Measurements from ENCODE around the gene SYTL2.
"Not testable (repeated sequence)": the region's sequence is repeated elsewhere in the genome, so short reads cannot be mapped to it uniquely, and the experiment has no call there.

The SYTL2 gene, protein sequence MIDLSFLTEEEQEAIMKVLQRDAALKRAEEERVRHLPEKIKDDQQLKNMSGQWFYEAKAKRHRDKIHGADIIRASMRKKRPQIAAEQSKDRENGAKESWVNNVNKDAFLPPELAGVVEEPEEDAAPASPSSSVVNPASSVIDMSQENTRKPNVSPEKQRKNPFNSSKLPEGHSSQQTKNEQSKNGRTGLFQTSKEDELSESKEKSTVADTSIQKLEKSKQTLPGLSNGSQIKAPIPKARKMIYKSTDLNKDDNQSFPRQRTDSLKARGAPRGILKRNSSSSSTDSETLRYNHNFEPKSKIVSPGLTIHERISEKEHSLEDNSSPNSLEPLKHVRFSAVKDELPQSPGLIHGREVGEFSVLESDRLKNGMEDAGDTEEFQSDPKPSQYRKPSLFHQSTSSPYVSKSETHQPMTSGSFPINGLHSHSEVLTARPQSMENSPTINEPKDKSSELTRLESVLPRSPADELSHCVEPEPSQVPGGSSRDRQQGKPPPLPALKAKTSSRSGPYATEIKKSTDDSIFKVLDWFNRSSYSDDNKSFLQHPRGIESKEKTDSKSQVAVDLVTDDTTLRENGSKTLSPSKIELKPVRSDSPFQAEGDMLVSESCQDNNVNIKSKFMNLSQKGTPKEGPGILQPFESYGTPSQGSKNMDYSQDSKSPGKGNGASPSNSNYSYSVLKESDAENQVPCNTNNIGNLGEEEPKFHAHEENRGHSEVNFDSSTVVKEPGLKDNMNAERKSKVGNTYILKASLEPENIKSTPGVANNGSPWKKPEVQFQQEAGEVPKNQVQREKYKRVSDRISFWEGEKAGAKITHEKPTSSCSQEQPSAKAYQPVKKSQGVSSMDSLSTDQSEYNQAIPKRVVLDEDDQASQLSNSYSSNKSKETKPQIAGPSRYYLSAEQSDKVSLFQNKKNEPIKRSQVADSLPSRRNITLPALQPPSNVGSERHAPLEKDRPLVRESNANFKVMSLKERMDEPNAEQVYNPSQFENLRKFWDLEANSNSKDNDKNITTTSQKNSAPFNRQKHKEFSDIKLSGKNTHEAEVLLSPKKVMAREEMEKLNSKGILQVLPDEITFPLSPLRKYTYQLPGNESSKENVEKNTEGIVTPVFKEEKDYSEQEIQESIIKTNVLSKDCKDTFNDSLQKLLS (N-terminal part only)

DNA sequence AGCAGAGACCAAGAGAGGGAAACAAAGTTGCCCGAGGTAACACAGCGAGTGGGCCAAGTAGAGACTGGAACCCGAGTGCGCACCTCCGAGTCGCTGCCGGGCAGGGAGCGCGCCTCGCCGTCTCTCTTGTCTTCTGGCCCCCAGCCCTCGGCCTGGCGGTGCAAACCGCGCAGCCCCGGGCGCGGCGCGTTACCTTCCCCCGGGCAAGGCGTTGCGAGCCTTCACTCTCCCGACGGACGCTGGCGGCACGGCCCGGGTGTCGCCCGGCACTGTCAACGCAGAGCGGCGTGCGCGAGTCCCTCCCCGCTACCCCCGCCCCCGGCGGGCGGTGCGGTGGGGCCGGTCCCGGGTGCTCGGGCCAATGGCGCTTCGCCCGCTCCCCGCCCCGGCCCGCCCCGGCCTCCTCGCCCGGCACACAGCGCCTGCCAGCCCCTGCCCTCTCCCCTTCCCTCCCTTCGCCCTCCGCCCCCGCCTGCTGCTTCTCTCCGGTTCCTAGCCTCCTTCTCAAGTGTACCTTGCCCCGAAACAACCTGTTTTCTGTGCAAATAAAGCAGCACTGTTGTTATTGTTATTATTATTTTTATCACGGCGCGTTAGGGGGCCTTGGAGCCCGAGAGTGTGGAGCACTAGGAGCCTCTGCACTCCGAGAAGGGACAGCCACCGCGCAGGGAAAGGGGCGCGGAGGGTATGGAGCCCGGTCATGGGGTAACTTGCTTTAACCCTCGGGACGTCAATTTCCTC is at the start of gene SYTL2:
SYTL2 (minus strand) TSS at position 271 of the 741 bp plus-strand sequence. CDS start 53,416 bp downstream, outside the sequence.
- peak; percentile 82 for DNase-seq

DNA sequence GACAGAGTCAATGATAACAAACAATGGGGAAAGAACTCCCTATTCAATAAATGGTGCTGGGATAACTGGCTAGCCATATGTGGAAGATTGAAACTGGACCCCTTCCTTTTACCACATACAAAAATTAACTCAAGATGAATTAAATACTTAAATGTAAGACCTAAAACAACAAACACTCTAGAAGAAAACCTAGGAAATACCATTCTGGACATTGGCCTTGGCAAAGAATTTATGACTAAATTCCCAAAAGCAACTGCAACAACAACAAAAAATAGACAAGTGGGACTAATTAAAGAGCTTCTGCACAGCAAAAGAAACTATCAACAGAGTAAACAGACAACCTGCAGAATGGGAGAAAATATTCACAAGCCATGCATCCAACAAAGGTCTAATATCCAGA is 48.6 kb upstream of the SYTL2 start:
- DNase-seq = not testable (repeated sequence)

DNA sequence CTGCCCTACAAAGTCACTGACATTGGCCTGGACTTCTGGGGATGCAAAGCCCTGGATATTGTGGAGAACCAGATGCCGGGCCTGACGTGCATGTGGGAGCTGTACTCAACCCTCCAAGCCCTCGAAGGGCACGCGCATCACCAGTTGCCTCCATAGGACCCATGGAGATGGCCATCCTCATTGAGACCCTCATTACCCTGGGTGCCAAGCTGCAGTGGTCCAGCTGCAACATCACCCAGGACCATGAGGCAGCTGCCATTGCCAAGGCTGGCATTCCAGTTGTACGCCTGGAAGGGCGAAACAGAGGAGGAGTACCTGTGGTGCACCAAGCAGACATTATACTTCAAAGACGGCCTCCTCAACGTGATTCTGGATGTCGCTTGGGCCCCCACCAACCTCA is 46.2 kb upstream of the SYTL2 start:
- no peak for DNase-seq

DNA sequence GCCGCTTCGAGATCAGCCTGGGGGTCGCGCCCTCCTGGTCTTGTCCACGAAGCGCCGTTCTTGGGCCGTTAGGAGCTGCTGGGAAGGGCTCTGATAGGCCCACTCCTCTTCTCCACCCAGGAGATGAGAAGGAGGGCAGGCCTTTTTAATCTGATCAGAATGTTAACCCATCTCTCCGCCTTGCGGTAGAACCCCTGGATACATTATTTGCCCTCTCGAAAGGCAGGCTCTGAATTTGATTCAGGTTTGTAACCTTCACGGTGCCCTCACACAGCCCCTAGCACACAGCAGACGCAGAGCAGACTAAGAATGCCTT is 44.4 kb upstream of the SYTL2 start, which contains the start of gene CCDC83:
CCDC83 (plus strand) TSS at position 43 of the 316 bp plus-strand sequence. CDS start 9,741 bp downstream, outside the sequence.
- no peak for DNase-seq

DNA sequence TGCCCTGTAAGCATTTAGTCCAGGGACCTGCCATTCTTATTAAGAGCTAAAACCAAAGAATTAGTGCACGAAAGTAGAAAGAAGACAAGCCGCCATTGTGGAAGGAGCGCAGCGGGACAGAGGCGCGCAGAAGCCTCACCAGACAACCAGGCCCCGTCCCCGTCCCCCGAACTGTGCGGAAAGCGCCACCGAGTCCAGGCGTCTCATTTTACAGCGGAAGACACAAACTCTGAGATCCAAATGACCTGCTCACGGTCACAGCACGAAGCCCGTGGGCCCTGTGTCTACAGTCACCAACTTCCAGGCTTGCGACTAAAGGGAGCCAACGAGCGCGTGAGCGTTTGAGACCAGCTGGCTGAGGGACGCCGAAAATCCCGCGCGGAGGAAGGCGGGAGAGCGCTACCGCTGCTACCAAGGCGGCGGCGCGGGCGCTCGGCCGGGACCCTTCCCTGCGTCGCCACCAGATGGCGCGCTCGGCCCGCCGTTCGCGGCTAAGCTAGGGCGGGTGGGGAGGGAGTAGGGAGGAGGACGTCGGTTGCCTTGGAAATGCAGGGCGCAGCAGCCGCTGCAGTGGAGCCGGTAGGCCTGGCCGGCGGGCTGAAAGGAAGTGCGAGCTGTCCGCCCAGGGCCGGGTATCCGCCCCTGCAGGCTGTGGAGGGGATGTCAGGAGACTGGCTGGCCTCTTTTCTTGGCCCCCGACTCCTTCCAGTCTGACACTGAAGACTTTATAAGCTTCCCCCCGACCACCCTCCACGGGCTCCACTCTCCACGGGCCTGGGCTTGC is 43.8 kb upstream of the SYTL2 start:
- peak; percentile 95 for DNase-seq

DNA sequence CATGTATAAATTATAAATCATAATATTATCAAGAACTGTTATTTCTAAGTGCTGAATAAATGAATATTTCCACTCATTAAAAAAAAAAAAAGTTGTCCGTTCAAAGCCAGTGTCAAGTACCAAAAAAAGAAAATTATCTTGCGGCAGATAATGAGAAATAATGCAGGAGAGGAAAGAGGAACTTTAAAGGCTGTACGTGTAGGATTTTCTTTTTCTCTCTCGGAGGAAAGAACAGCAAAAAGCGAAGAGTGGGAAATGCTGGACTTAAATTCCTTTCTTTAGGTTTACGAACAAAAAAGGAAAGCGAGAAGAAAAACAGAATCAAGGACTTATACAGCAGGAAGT is 43.2 kb upstream of the SYTL2 start:
- no peak for DNase-seq

DNA sequence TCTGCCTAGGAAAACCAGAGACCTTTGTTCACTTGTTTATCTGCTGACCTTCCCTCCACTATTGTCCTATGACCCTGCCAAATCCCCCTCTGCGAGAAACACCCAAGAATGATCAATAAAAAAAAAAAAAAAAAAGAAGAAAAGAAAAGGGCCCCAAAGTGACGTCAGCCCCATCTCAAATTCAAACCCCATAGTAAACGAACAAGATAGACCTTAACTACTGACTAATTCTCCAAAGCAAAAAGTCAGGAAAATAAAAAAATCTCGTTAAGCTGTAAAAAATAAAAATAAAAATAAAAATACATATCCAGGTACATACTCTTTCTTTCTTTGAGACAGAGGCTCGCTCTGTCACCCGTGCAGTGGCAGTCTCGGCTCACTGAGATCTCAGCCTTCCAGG is 42.6 kb upstream of the SYTL2 start:
- not testable (repeated sequence) for DNase-seq

DNA sequence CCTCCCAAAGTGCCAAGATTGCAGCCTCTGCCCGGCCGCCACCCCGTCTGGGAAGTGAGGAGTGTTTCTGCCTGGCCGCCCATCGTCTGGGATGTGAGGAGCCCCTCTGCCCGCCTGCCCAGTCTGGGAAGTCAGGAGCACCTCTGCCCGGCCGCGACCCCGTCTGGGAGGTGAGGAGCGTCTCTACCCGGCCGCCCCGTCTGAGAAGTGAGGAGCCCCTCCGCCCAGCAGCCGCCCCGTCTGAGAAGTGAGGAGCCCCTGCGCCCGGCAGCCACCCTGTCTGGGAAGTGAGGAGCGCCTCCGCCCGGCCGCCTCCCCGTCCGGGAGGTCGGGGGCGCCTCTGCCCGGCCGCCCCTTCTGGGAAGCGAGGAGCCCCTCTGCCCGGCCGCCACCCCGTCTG is 41.8 kb upstream of the SYTL2 start:
- DNase-seq = not testable (repeated sequence)

DNA sequence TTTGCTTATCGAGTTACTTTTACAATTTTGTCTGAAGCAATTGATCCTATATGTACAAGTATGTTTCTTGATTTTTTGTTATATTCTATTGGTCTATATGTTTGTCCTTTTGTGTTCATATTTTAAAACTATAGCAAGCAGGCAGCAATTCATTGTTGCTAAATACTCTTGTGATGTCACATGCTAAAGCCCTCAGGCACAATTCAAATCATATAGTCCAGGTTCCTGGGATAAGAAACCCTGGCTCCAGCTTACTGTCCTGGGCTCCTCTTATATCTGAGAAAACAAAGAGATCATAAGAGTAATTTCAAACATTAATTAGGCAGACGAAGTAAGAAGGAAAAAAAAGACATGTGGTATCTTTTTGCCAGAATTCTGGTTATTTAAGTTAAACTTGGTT is 37.6 kb upstream of the SYTL2 start:
- no peak for DNase-seq

DNA sequence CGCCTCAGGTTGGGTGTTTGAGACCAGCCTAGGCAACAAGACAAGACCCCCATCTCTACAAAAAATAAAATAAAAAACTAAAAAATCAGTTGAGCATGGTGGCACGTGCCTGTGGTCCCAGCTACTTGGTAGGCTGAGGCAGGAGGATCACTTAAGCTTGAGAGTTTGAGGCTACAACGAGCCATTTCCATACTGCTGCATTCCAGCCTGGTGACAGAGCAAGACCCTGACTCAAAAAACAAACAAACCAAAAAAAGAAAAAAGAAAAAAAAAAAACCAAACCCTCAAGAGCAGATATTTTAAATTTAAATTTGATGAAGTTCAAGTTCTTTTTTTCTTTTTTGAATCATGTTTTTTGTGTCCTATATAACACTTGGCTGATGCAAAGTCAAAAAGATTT is 37.1 kb upstream of the SYTL2 start:
- no peak for DNase-seq

DNA sequence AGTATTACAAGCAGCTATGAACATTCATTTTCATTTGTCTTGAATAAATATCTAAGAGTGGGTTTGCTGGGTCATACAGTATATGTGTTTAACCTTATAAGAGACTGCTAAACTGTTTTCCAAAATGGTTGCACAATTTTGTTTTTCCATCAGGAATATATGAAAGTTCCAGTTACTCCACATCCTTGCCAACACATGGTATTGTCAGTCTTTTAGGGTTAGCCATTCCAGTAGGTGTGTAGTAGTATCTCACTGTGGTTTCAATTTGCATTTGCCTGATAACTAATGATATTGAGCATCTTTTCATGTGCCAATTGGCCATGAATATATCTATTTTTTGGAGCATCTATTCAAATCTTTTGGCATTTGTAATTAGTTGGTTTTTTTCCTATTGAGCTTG is 36.5 kb upstream of the SYTL2 start:
- DNase-seq = no peak

DNA sequence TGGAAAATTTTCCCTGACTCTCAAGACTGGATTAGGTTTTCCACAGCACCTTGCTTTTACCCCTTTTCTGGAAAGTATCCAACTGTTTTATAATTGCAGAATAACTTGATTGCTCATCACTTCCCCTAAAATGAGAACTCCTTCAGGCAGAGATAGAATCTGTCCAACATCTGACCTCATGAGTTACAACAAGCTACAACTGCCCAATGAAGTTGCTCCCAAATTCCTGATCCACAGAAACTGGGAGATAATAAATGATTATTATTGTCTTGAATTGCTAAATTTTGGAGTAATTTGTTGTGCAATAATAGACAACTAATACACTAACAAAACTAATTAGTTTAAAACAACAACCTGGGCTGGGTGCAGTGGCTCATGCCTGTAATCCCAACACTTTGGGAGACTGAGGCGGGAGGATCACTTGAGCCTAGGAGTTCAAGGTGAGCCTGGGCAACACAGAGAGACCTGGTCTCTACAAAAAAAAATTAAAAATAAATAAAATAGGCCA is 34.2 kb upstream of the SYTL2 start:
- DNase-seq = no peak

DNA sequence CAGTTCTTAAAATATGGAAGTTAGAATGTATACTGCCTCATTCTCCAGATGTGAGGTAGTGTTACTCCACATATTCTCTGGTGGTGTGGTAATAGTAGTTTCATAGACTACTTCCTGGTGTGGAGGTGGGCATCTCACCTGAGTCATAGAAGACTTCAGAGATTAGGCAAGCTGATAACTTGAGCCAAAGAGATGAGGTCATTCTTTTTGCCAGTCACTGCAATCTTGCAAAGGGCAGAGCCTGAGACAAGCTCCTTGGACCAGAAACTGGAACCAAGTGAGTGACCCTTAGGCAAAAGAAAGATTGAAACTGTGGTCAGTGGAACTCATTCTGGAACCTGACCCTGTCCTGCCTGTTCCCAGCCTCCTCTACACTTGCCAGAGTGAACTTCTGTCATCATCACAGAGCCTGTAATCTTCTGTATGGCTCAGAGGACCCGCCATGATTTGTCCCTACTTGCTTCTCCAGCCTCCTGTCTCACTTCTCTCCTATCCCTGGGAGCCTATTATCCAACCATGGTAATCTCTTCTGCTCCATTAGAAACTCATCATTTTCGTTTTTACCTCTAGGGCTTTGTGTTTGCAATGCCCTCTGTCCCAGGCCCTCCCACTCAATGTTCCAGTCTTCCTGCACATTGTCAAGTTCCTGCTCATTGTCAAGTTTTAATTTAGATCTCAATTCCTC is 33.6 kb upstream of the SYTL2 start:
- DNase-seq = no peak

DNA sequence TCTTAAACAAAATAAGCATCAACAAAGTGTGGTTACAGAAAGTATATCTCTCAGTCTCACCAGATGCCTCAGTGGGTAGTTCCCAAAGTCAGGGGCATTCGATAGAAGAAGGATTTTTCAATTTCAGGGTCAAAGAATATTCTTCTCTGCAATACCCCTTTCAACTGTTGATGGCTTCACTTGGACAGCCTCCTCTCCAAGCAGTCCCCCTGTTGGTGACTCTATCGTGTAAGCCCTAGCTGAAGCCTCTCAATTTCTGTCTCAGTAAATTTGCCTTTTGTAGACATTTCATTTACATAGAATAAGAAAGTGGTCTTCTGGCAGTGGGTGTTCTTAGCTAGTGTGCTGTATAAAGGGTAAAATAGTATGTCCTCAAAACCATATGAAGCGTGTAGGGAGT is 33.0 kb upstream of the SYTL2 start:
- DNase-seq = no peak

DNA sequence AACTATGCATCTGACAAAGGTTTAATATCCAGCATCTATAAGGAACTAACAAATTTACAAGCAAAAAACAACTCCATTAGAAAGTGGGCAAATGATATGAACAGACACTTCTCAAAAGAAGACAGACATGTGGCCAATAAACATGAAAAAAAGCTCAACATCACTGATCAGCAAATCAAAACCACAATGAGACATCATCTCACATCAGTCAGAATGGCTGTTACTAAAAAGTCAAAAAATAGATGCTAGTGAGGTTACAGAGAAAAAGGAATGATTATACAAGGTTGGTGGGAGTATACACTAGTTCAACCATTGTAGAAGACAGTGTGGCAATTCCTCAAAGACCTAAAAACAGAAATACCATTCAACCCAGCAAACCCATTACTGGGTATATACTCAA is 30.0 kb upstream of the SYTL2 start:
- not testable (repeated sequence) for DNase-seq

DNA sequence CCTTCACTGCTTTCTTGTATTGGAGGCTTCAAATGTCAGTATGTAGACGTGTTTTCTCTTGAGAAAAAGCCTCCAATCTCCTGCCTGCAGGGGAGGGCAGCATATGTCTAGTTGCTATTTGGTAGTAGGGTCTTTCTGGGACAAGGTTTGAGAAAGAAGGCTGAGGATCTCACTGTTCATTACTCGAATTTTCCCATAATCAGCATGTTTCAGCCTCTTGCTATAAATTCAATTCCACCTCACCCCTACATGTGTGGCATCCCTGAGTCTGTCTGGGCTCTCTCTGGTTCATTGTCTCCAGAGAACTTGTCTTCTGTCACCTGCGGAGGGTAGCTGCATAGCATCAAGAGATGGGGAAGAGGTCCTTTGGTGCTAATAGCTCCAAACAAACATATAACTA is 24.8 kb upstream of the SYTL2 start:
- no peak for DNase-seq

DNA sequence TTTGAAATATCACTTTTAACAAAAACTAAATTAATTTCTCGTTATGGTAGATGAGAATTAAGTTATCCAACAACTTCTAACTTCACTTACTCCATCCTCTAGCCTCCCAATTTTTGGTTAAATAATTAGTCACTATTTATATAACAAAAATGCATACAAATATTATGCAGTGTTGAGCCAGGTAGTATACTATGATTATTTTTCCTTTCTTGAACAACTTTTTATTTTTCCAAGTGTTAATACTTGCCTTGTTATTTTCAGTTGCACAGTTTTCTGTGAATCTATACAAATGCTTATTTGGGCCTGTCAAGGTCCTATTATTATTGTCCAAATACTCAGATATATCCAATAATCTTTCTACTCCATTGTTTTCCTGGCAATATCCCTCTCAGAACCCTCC is 24.3 kb upstream of the SYTL2 start:
- DNase-seq = no peak

DNA sequence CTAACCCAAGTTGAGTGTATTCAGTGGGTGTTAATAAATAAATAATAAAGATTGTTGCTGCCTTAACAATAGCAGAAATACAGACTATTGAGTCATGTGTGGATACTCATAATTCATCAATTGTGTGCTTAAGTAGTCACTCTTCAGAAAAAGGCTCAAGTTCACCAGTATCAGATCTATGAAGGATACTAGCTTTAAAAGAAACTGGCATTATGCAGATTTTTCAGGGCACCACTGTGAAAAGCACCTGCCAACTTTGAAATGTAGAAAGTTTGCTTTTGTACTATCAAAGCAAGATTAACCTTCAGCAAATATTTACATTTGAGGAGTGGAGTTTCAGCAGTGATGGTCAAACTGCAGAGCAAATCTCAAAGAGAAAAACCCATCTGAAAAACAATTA is 20.1 kb upstream of the SYTL2 start:
- no peak for DNase-seq

DNA sequence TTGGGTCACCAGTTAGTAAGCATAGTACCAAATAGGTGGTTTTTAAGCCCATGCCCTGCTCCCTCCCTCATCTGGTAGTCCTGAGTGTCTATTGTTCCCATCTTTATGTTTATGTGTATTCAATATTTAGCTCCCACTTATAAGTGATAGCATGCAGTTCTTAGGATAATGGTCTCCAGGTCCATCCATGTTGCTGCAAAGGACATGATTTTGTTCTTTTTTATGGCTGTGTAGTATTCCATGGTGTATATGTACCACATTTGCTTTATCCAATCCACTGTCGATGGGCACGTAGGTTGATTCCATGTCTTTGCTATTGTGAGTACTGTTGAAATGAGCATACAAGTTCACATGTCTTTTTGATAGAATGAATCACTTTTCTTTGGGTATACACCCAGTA is 18.2 kb upstream of the SYTL2 start:
- no peak for DNase-seq

DNA sequence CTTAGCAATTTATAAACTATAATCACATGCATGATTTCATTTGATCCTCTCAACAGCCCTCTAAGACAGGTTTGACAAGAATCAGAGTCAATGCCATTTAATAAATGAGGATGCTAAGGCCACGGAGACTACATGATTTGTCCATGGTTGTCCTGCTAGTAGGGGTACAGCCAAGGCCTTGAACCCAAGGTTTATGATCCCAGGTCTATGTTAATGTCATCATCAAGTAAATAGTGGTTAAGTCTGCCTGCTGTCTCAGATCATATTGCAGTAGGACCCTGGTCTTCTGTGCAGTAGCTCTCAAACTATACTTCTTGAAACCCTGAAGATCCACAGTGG is 17.7 kb upstream of the SYTL2 start:
- no peak for DNase-seq
